ENCODE measurements around the gene TTC36. TPM values are rescaled to one million over a fixed set of nuclear protein-coding genes. Genes with fewer than 3 reads are reported as not detected.
A peak's percentile ranks its signal among the peaks of the same experiment; 100 is the strongest.

Gene TTC36
- total and polyA plus RNA-seq, 4 donors = 0.42 to 0.95 TPM; not detected in 2

- H3K36me3 ChIP-seq (ENCODE audit: control insufficient read depth in 1 of 2, insufficient read depth in 2 of 2, low read length in 1 of 2) = peaks cover 9 to 14% of the 10 kb centered on the region in 2 donors
- DNase-seq (no peak), ATAC-seq (ENCODE audit: low FRiP score) (no peak)
- H3K4me1 ChIP-seq (ENCODE audit: control insufficient read depth in 1 of 2, insufficient read depth in 2 of 2, low read length in 2 of 2) = no peaks in the 10 kb centered on the region
- 85% methylated on average over 7 of the region's 7 CpGs for WGBS, 2 donors
- intact Hi-C loops (cut with DNase I) = no loop called here
- no peak overlapping the region for H3K4me3 ChIP-seq (ENCODE audit: low read length in 2 of 2)
- H3K27me3 ChIP-seq (ENCODE audit: control insufficient read depth in 1 of 2, insufficient read depth in 2 of 2, low read length in 1 of 2) = no peaks in the 10 kb centered on the region
- H3K9me3 ChIP-seq (ENCODE audit: control insufficient read depth, low read length) = no peaks in the 10 kb centered on the region
- no peak overlapping the region for H3K27ac ChIP-seq (ENCODE audit: low read depth in 1 of 2, low read length in 2 of 2)
Measured at GRCh38 chr11:118514103-118514502, 13.2 kb upstream of the TTC36 start.

DNA sequence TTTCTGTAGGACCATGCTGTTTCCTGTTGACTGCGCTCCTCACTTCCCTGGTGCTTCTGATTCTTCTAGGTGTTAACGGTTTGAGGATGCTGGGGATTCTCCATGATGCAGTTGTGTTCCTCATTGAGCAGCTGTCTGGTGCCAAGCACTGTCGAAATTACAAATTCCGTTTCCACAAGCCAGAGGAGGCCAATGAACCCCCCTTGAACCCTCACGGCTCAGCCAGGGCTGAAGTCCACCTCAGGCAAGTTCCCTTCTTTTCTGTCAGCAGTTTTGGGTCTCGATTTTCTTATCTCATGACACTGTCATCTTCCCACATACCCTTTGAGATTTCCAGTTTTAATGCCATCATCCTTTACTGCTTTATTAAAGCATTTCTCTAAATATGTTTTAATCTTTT is 7.7 kb upstream of the TTC36 start:
- H3K27ac ChIP-seq (ENCODE audit: low read depth in 1 of 2, low read length in 2 of 2) = no peak overlapping the region
- no peaks in the 10 kb centered on the region for H3K9me3 ChIP-seq (ENCODE audit: control insufficient read depth, low read length)
- ATAC-seq (ENCODE audit: low FRiP score) = no peak
- 84% methylated on average over 6 of the region's 6 CpGs for WGBS, 2 donors
- no peak for DNase-seq
- no peaks in the 10 kb centered on the region for H3K27me3 ChIP-seq (ENCODE audit: control insufficient read depth in 1 of 2, insufficient read depth in 2 of 2, low read length in 1 of 2)
- intact Hi-C loops (cut with DNase I) = no loop called here
- H3K4me1 ChIP-seq (ENCODE audit: control insufficient read depth in 1 of 2, insufficient read depth in 2 of 2, low read length in 2 of 2) = no peaks in the 10 kb centered on the region
- peaks cover 13 to 23% of the 10 kb centered on the region in 2 donors for H3K36me3 ChIP-seq (ENCODE audit: control insufficient read depth in 1 of 2, insufficient read depth in 2 of 2, low read length in 1 of 2)
- H3K4me3 ChIP-seq (ENCODE audit: low read length in 2 of 2) = no peak overlapping the region

GRCh38 chr11:118521892-118522311 is 5.4 kb upstream of the TTC36 start:
- intact Hi-C loops (cut with DNase I) = no loop called here
- H3K4me3 ChIP-seq (ENCODE audit: low read length in 2 of 2) = no peak overlapping the region
- no peaks in the 10 kb centered on the region for H3K9me3 ChIP-seq (ENCODE audit: control insufficient read depth, low read length)
- H3K36me3 ChIP-seq (ENCODE audit: control insufficient read depth in 1 of 2, insufficient read depth in 2 of 2, low read length in 1 of 2) = peaks cover 7 to 23% of the 10 kb centered on the region in 2 donors
- H3K4me1 ChIP-seq (ENCODE audit: control insufficient read depth in 1 of 2, insufficient read depth in 2 of 2, low read length in 2 of 2) = no peaks in the 10 kb centered on the region
- WGBS, 2 donors = 77 to 80% methylated on average over 13 of the region's 13 CpGs
- no peaks in the 10 kb centered on the region for H3K27me3 ChIP-seq (ENCODE audit: control insufficient read depth in 1 of 2, insufficient read depth in 2 of 2, low read length in 1 of 2)
- H3K27ac ChIP-seq (ENCODE audit: low read depth in 1 of 2, low read length in 2 of 2) = no peak overlapping the region
- ATAC-seq (ENCODE audit: low FRiP score) (no peak), DNase-seq (peak in 1 of 2 donors; percentile 48)

GRCh38 chr11:118522571-118523072 is 4.7 kb upstream of the TTC36 start:
- no peaks in the 10 kb centered on the region for H3K27me3 ChIP-seq (ENCODE audit: control insufficient read depth in 1 of 2, insufficient read depth in 2 of 2, low read length in 1 of 2)
- H3K36me3 ChIP-seq (ENCODE audit: control insufficient read depth in 1 of 2, insufficient read depth in 2 of 2, low read length in 1 of 2) = peaks cover 7 to 19% of the 10 kb centered on the region in 2 donors
- ATAC-seq (ENCODE audit: low FRiP score) = no peak
- H3K27ac ChIP-seq (ENCODE audit: low read depth in 1 of 2, low read length in 2 of 2) = peak overlapping the region in 1 of 2 donors; percentile 23
- H3K9me3 ChIP-seq (ENCODE audit: control insufficient read depth, low read length) = no peaks in the 10 kb centered on the region
- H3K4me3 ChIP-seq (ENCODE audit: low read length in 2 of 2) = no peak overlapping the region
- H3K4me1 ChIP-seq (ENCODE audit: control insufficient read depth in 1 of 2, insufficient read depth in 2 of 2, low read length in 2 of 2) = no peaks in the 10 kb centered on the region
- 32 to 37% methylated on average over 6 of the region's 6 CpGs for WGBS, 2 donors
- intact Hi-C loops (cut with DNase I) = no loop called here
- no peak for DNase-seq

GRCh38 chr11:118524356-118524755 is 2.9 kb upstream of the TTC36 start:
- H3K9me3 ChIP-seq (ENCODE audit: control insufficient read depth, low read length) = no peaks in the 10 kb centered on the region
- H3K27me3 ChIP-seq (ENCODE audit: control insufficient read depth in 1 of 2, insufficient read depth in 2 of 2, low read length in 1 of 2) = no peaks in the 10 kb centered on the region
- no peak for DNase-seq
- H3K4me1 ChIP-seq (ENCODE audit: control insufficient read depth in 1 of 2, insufficient read depth in 2 of 2, low read length in 2 of 2) = no peaks in the 10 kb centered on the region
- intact Hi-C loops (cut with DNase I) = no loop called here
- no peak overlapping the region for H3K27ac ChIP-seq (ENCODE audit: low read depth in 1 of 2, low read length in 2 of 2)
- H3K4me3 ChIP-seq (ENCODE audit: low read length in 2 of 2) = no peak overlapping the region
- H3K36me3 ChIP-seq (ENCODE audit: control insufficient read depth in 1 of 2, insufficient read depth in 2 of 2, low read length in 1 of 2) = peaks cover 7 to 19% of the 10 kb centered on the region in 2 donors
- ATAC-seq (ENCODE audit: low FRiP score) = no peak

DNA sequence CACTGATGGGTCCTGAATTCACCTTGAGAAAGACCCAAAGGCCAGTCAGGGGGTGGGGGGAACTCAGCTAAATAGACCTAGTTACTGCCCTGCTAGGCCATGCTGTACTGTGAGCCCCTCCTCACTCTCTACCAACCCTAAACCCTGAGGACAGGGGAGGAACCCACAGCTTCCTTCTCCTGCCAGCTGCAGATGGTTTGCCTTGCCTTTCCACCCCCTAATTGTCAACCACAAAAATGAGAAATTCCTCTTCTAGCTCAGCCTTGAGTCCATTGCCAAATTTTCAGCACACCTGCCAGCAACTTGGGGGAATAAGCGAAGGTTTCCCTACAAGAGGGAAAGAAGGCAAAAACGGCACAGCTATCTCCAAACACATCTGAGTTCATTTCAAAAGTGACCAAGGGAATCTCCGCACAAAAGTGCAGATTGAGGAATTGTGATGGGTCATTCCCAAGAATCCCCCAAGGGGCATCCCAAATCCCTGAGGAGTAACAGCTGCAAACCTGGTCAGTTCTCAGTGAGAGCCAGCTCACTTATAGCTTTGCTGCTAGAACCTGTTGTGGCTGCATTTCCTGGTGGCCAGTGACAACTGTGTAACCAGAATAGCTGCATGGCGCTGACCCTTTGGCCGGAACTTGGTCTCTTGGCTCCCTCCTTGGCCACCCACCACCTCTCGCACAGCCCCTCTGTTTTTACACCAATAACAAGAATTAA is 2.4 kb upstream of the TTC36 start:
- WGBS, 2 donors = 89 to 90% methylated on average over 6 of the region's 6 CpGs
- Histone ChIP-seq H3K27me3 (ENCODE audit: control insufficient read depth in 1 of 2, insufficient read depth in 2 of 2, low read length in 1 of 2) (no peaks in the 10 kb centered on the region), H3K9me3 (ENCODE audit: control insufficient read depth, low read length) (no peaks in the 10 kb centered on the region), H3K4me1 (ENCODE audit: control insufficient read depth in 1 of 2, insufficient read depth in 2 of 2, low read length in 2 of 2) (no peaks in the 10 kb centered on the region), H3K27ac (ENCODE audit: low read depth in 1 of 2, low read length in 2 of 2) (no peak overlapping the region), H3K4me3 (ENCODE audit: low read length in 2 of 2) (no peak overlapping the region), H3K36me3 (ENCODE audit: control insufficient read depth in 1 of 2, insufficient read depth in 2 of 2, low read length in 1 of 2) (peaks cover 7 to 13% of the 10 kb centered on the region in 2 donors)
- ATAC-seq (ENCODE audit: low FRiP score) (no peak), DNase-seq (no peak)
- intact Hi-C loops (cut with DNase I) = loop anchor here in 1 of 2 donors (5.0 kb wide), 1 partner anchor 37 kb away; no protein-coding TSS in a partner anchor

DNA sequence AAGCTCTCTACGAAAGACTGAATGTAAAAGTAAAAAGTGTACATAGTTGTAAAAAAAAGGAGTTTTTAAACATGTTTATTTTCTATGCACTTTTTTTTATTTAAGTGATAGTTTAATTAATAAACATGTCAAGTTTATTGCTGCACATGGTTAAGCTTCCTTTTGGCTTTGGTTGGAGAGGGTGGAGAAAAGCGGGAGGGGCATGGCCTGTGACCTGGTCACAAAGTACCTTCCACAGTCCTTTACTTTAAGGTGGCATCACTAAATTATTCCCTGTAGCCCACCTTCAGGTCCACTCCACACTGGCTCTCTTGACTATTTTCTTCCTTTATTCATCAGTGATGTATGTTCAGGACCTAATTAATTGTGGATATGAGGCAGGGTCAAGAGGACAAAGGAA is 586 bp upstream of the TTC36 start:
- H3K36me3 ChIP-seq (ENCODE audit: control insufficient read depth in 1 of 2, insufficient read depth in 2 of 2, low read length in 1 of 2) = peaks cover 3 to 11% of the 10 kb centered on the region in 2 donors
- 79 to 84% methylated on average over 2 of the region's 2 CpGs for WGBS, 2 donors
- no peaks in the 10 kb centered on the region for H3K9me3 ChIP-seq (ENCODE audit: control insufficient read depth, low read length)
- intact Hi-C loops (cut with DNase I) = loop anchor here in 1 of 2 donors (5.0 kb wide), 1 partner anchor 36 kb away; no protein-coding TSS in a partner anchor
- no peaks in the 10 kb centered on the region for H3K4me1 ChIP-seq (ENCODE audit: control insufficient read depth in 1 of 2, insufficient read depth in 2 of 2, low read length in 2 of 2)
- ATAC-seq (ENCODE audit: low FRiP score) (no peak), DNase-seq (no peak)
- no peak overlapping the region for H3K27ac ChIP-seq (ENCODE audit: low read depth in 1 of 2, low read length in 2 of 2)
- no peaks in the 10 kb centered on the region for H3K27me3 ChIP-seq (ENCODE audit: control insufficient read depth in 1 of 2, insufficient read depth in 2 of 2, low read length in 1 of 2)
- no peak overlapping the region for H3K4me3 ChIP-seq (ENCODE audit: low read length in 2 of 2)

- ATAC-seq (ENCODE audit: low FRiP score) (no peak), DNase-seq (no peak)
- H3K27me3 ChIP-seq (ENCODE audit: control insufficient read depth in 1 of 2, insufficient read depth in 2 of 2, low read length in 1 of 2) = no peaks in the 10 kb centered on the region
- 87 to 90% methylated on average over 6 of the region's 6 CpGs for WGBS, 2 donors
- no peak overlapping the region for H3K27ac ChIP-seq (ENCODE audit: low read depth in 1 of 2, low read length in 2 of 2)
- no peaks in the 10 kb centered on the region for H3K4me1 ChIP-seq (ENCODE audit: control insufficient read depth in 1 of 2, insufficient read depth in 2 of 2, low read length in 2 of 2)
- peaks cover 0 to 2% of the 10 kb centered on the region in 2 donors for H3K36me3 ChIP-seq (ENCODE audit: control insufficient read depth in 1 of 2, insufficient read depth in 2 of 2, low read length in 1 of 2)
- no peaks in the 10 kb centered on the region for H3K9me3 ChIP-seq (ENCODE audit: control insufficient read depth, low read length)
- intact Hi-C loops (cut with DNase I) = loop anchor here in 1 of 2 donors (5.0 kb wide), 1 partner anchor 34 kb away; no protein-coding TSS in a partner anchor
- H3K4me3 ChIP-seq (ENCODE audit: low read length in 2 of 2) = no peak overlapping the region
Measured at GRCh38 chr11:118528511-118528910, 1.2 kb downstream of the TTC36 start.

Data from aorta (tissue), 5 donors.